Neuron (in vitro differentiated cells): ENCODE data around the gene CAP2.
A peak's percentile ranks its signal among the peaks of the same experiment; 100 is the strongest.

ENCODE experiments used
- H2AFZ ChIP-seq: one replicate; pipeline ENCODE4 v1.6.1; 2013; ENCODE audit warnings: low read depth, mild to moderate bottlenecking, inconsistent platforms, low read length, moderate library complexity
- H3K27me3 ChIP-seq: one replicate; pipeline ENCODE4 v1.6.1; 2013; ENCODE audit warnings: low read length; ENCODE audit not compliant: insufficient read depth
- H3K36me3 ChIP-seq: one replicate; pipeline ENCODE4 v1.6.1; 2013; ENCODE audit warnings: low read length; ENCODE audit not compliant: insufficient read depth
- H3K4me1 ChIP-seq: one replicate; pipeline ENCODE4 v1.6.1; 2013; ENCODE audit warnings: low read length; ENCODE audit not compliant: insufficient read depth
- H3K4me3 ChIP-seq: 2 replicates; pipeline ENCODE4 v1.5.1; 2013; ENCODE audit warnings: mild to moderate bottlenecking, low read length, moderate library complexity
- H3K9me3 ChIP-seq: one replicate; pipeline ENCODE4 v1.6.1; 2013; ENCODE audit warnings: low read length

Gene CAP2, protein sequence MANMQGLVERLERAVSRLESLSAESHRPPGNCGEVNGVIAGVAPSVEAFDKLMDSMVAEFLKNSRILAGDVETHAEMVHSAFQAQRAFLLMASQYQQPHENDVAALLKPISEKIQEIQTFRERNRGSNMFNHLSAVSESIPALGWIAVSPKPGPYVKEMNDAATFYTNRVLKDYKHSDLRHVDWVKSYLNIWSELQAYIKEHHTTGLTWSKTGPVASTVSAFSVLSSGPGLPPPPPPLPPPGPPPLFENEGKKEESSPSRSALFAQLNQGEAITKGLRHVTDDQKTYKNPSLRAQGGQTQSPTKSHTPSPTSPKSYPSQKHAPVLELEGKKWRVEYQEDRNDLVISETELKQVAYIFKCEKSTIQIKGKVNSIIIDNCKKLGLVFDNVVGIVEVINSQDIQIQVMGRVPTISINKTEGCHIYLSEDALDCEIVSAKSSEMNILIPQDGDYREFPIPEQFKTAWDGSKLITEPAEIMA

GRCh38 chr6:17392978-17393891 is at the start of gene CAP2:
TSS of gene CAP2 (plus strand) at chr6:17393595. CDS start at chr6:17421556, 27,961 bp downstream.
- H3K27me3 ChIP-seq, result no peaks in the 10 kb centered on the region
- peaks cover 1% of the 10 kb centered on the region for H3K9me3 ChIP-seq
- peaks cover 6% of the 10 kb centered on the region for H3K4me1 ChIP-seq
- H3K36me3 ChIP-seq, result no peaks in the 10 kb centered on the region
- peak within 1 kb of the TSS; percentile 93 for H3K4me3 ChIP-seq
- peak within 1 kb of the TSS; percentile 94 for H2AFZ ChIP-seq

DNA sequence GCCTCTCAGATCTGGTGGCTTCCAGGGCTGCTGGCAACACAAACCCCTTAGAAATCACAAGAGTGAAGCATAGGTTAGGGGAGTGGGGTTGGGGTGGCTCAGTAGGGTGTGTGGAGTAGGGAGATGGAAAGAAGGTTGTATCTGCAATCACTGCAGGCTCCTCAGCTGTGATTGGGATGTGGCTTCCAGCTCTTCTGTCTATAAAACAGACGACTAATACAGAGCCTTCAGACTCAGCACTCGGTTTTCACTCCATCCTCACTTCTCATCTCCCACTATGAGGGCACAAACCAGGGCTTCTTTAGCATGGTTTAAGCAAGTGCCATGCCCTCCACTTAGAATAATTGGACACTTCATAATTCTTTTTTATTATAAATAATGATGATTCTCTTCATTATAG is 46.4 kb upstream of the CAP2 start:
- Histone ChIP-seq H3K4me3 (no peak overlapping the region), H3K27me3 (peaks cover 5% of the 10 kb centered on the region), H3K4me1 (no peaks in the 10 kb centered on the region), H3K36me3 (no peaks in the 10 kb centered on the region), H2AFZ (no peak overlapping the region), H3K9me3 (no peaks in the 10 kb centered on the region)

- H3K4me1 ChIP-seq, result no peaks in the 10 kb centered on the region
- no peak overlapping the region for H3K4me3 ChIP-seq
- peaks cover 5% of the 10 kb centered on the region for H3K27me3 ChIP-seq
- no peak overlapping the region for H2AFZ ChIP-seq
- H3K9me3 ChIP-seq, result no peaks in the 10 kb centered on the region
- no peaks in the 10 kb centered on the region for H3K36me3 ChIP-seq
Measured at GRCh38 chr6:17349427-17349826, 44.0 kb upstream of the CAP2 start.

- H3K27me3 ChIP-seq, result no peaks in the 10 kb centered on the region
- H3K9me3 ChIP-seq, result no peaks in the 10 kb centered on the region
Measured at GRCh38 chr6:17352302-17352701, 41.1 kb upstream of the CAP2 start.

DNA sequence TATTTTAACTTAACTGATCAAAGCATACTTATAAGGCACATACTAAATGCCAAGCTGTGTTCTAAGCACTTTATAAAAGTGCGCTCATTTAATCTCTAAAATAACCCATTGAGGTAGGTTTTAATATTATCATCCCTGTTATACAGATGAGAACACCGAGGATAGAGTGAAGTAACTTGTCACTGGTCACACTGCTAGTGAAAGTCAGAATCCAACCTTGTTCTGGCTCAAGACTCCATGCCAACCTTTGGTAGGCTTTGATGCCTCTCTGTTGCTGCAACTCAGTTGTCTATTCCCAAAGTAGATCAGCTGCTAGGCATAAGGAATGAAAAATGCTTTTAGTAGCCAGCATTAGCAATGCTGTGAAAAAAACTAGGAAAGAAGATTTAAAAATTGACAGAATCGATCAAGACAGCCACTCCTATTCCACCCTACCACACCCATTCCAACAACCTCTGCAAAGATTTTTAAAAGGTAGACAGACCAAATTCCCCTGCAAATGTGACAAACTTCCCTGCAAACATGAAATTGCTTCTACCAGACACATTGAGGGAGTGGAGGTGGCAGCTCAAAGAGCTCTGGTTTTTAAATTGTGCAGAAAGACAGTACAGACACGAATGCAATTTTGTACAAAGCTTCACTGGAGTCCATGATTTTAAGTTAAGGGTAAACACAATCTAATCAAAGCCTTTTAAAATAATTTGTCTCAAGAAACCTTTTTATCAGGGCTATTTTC is 39.8 kb upstream of the CAP2 start:
- no peaks in the 10 kb centered on the region for H3K36me3 ChIP-seq

More at GRCh38 chr6:17352302-17352701, 41.1 kb upstream of the CAP2 start:
- H3K36me3 ChIP-seq, result no peaks in the 10 kb centered on the region
- H2AFZ ChIP-seq, result no peak overlapping the region
- no peak overlapping the region for H3K4me3 ChIP-seq
- H3K4me1 ChIP-seq, result no peaks in the 10 kb centered on the region

DNA sequence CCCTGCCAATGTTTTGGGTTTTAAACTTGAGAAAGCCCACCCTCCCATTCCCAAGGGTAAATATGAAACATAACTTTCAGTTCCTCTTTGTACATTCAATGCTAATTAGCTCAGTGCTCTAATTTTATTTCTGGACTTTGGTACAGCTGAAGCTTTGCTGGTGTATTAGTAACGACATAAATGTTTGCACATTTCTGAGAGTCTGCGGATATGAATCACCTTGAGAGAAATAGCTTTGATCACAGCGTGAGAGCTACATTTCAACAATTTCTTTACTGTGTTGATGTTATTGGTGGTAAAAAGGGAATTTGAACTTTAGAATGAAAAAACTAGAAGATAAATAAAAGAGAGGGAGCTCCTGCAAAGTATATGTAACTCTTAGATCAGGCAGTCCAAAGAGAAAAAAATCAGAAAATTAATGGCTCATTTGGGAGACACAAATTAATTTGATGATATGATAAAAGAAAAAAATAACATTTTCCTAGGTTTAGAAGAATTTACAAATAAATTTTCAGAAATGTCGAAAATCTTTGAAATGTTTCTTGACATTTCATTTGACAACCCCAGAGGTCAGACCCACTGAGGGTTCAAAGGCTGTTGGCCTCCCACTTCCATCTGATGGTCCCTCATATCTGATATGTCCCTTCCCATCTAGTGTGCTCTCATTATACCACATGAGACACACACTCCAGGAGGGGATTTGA is 38.5 kb upstream of the CAP2 start:
- H3K27me3 ChIP-seq, result no peaks in the 10 kb centered on the region
- H3K4me3 ChIP-seq, result no peak overlapping the region
- no peaks in the 10 kb centered on the region for H3K36me3 ChIP-seq
- H3K9me3 ChIP-seq, result no peaks in the 10 kb centered on the region
- H3K4me1 ChIP-seq, result no peaks in the 10 kb centered on the region
- H2AFZ ChIP-seq, result no peak overlapping the region

More for the DNA sequence above, 39.8 kb upstream of the CAP2 start:
- Histone ChIP-seq H3K4me3 (no peak overlapping the region), H2AFZ (no peak overlapping the region), H3K4me1 (no peaks in the 10 kb centered on the region), H3K27me3 (no peaks in the 10 kb centered on the region), H3K9me3 (no peaks in the 10 kb centered on the region)

- Histone ChIP-seq H3K27me3 (no peaks in the 10 kb centered on the region), H3K9me3 (no peaks in the 10 kb centered on the region), H3K4me1 (no peaks in the 10 kb centered on the region), H3K4me3 (no peak overlapping the region), H3K36me3 (no peaks in the 10 kb centered on the region), H2AFZ (no peak overlapping the region)
Measured at GRCh38 chr6:17355404-17355774, 38.0 kb upstream of the CAP2 start.

DNA sequence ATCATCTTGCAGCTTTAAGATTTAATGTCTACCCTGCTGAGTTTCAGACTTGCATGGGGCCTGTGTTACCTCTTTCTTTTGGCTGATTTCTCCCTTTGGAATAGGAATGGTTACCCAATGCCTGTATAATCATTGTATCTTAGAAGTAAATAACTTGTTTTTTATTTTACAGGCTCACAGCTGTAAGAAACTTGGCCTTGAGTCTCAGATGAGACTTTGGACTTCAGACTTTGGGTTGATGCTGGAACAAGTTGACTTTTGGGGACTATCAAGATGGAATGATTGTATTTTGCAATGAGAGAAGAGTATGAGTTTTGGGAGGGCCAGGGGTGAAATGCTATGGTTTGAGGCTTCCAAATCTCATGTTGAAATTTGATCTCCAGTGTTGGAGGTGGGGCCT is 34.9 kb upstream of the CAP2 start:
- Histone ChIP-seq H3K9me3 (no peaks in the 10 kb centered on the region), H3K36me3 (no peaks in the 10 kb centered on the region), H3K4me3 (no peak overlapping the region), H3K4me1 (no peaks in the 10 kb centered on the region), H3K27me3 (no peaks in the 10 kb centered on the region), H2AFZ (no peak overlapping the region)

DNA sequence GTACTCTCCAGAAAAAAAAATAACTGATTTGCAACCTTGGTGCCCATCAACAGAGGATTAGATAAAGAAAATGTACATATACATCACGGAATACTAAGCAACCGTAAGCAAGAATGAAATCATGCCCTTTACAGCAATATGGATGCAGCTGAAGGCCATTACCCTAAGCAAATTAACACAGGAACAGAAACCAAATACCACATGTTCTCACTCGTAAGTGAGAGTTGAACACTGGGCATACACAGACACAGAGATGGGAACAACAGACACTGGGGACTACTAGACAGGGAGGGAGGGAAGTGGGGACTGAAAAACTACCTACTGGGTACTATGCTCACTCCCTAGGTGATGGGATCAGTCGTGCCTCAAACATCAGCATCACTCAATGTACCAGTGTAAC is 32.8 kb upstream of the CAP2 start:
- H3K4me3 ChIP-seq, result no peak overlapping the region
- H3K36me3 ChIP-seq, result no peaks in the 10 kb centered on the region
- no peaks in the 10 kb centered on the region for H3K4me1 ChIP-seq
- H2AFZ ChIP-seq, result no peak overlapping the region
- no peaks in the 10 kb centered on the region for H3K9me3 ChIP-seq
- H3K27me3 ChIP-seq, result no peaks in the 10 kb centered on the region

GRCh38 chr6:17361013-17361412 is 32.4 kb upstream of the CAP2 start:
- no peaks in the 10 kb centered on the region for H3K36me3 ChIP-seq
- H2AFZ ChIP-seq, result no peak overlapping the region
- H3K4me3 ChIP-seq, result no peak overlapping the region
- H3K4me1 ChIP-seq, result no peaks in the 10 kb centered on the region
- H3K27me3 ChIP-seq, result no peaks in the 10 kb centered on the region
- H3K9me3 ChIP-seq, result no peaks in the 10 kb centered on the region

GRCh38 chr6:17365961-17366360 is 27.4 kb upstream of the CAP2 start:
- H3K36me3 ChIP-seq, result no peaks in the 10 kb centered on the region
- H3K27me3 ChIP-seq, result no peaks in the 10 kb centered on the region
- no peaks in the 10 kb centered on the region for H3K9me3 ChIP-seq
- H3K4me1 ChIP-seq, result no peaks in the 10 kb centered on the region
- no peak overlapping the region for H2AFZ ChIP-seq
- no peak overlapping the region for H3K4me3 ChIP-seq

DNA sequence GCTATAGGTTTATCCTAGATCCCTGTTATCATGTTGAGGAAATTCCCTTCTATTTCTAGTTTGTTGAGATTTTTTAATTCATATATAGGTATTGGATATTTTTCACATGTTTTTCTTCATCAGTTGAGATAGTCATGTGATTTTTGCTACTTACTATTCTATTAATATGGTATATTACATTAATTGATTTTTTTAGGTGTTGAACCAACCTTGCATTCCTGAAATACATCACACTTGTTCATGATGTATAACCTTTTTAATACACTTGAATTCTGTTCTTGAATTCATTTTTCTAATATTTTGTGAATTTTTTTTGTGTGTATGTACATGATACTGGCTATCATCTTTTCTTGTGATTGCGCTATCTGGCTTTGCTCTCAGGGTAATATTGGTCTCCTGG is 25.5 kb upstream of the CAP2 start:
- Histone ChIP-seq H3K27me3 (no peaks in the 10 kb centered on the region), H2AFZ (no peak overlapping the region), H3K4me3 (no peak overlapping the region), H3K9me3 (no peaks in the 10 kb centered on the region), H3K4me1 (no peaks in the 10 kb centered on the region), H3K36me3 (no peaks in the 10 kb centered on the region)
